A673 (cell line): ENCODE measurements around the gene TMEM61. TPM values are rescaled to one million over a fixed set of nuclear protein-coding genes. Genes with fewer than 3 reads are reported as not detected.

Source experiments
- BruUV-seq: library from RNA; stranded (reverse); fragments of 400-500 nt; replicated peaks from 2 replicates; lab custom pipeline; 2021; lab: Mats Ljungman, UMichigan
- CTCF ChIA-PET: fragments of 300-600 bp; sonication (Branson Sonifier 250); formaldehyde crosslinking; loops from one replicate; lab custom pipeline; 2022; ENCODE audit warnings: antibody characterized with exemption; lab: Charles Lee
- POLR2A ChIA-PET: fragments of 300-600 bp; sonication (Branson Sonifier 250); formaldehyde crosslinking; loops from one replicate; lab custom pipeline; 2022; ENCODE audit warnings: antibody characterized with exemption; ENCODE audit not compliant: low non-redundant PET; lab: Charles Lee
- DNase-seq: peaks from one replicate; pipeline ENCODE4 v3.0.0-alpha.2; 2015; ENCODE audit warnings: low spot score
- H3K27ac ChIP-seq: fragments of 200-600 bp; sonication (generic); 2 replicates; pipeline ENCODE4 v1.5.1; 2016; ENCODE audit warnings: mixed run types, low read depth, mild to moderate bottlenecking, mixed read lengths, antibody characterized with exemption, low read length; ENCODE audit not compliant: poor library complexity, severe bottlenecking
- H3K27me3 ChIP-seq: fragments of 200-600 bp; sonication (generic); replicated peaks from 2 replicates; pipeline ENCODE4 v1.6.1; 2017; ENCODE audit warnings: mixed run types, low read depth, mild to moderate bottlenecking, mixed read lengths, antibody characterized with exemption, low read length; ENCODE audit not compliant: insufficient read depth, poor library complexity
- H3K36me3 ChIP-seq: fragments of 200-600 bp; sonication (generic); 2 replicates; pipeline ENCODE4 v1.6.1; 2016; ENCODE audit warnings: mixed run types, mild to moderate bottlenecking, mixed read lengths, antibody characterized with exemption, low read length; ENCODE audit not compliant: insufficient read depth, poor library complexity, severe bottlenecking
- H3K4me1 ChIP-seq: fragments of 200-600 bp; sonication (generic); 2 replicates; pipeline ENCODE4 v1.6.1; 2017; ENCODE audit warnings: mixed run types, mild to moderate bottlenecking, mixed read lengths, antibody characterized with exemption, low read length; ENCODE audit not compliant: insufficient read depth, poor library complexity, severe bottlenecking
- H3K4me3 ChIP-seq: fragments of 200-600 bp; sonication (generic); 2 replicates; pipeline ENCODE4 v1.5.1; 2016; ENCODE audit warnings: low read depth, mixed run types, mild to moderate bottlenecking, mixed read lengths, low read length; ENCODE audit not compliant: poor library complexity, severe bottlenecking
- H3K9me3 ChIP-seq: fragments of 200-600 bp; sonication (generic); 2 replicates; pipeline ENCODE4 v1.6.1; 2016; ENCODE audit warnings: mixed run types, low read depth, mild to moderate bottlenecking, mixed read lengths, antibody characterized with exemption, low read length; ENCODE audit not compliant: poor library complexity, severe bottlenecking
- EZH2 ChIP-seq: fragments of 200-600 bp; sonication (generic); IDR thresholded peaks from 2 replicates; pipeline ENCODE4 v1.6.1; 2017; ENCODE audit warnings: borderline replicate concordance, low read depth, mild to moderate bottlenecking, mixed read lengths, antibody characterized with exemption, low read length; ENCODE audit not compliant: poor library complexity, severe bottlenecking
- intact Hi-C: fragments of 100-400 bp; cut with micrococcal nuclease; formaldehyde crosslinking; loops from one replicate; pipeline ENCODE4 v1.10.0; 2022; ENCODE audit not compliant: unreplicated experiment
- total RNA-seq: library from RNA; stranded (reverse); gene quantifications from 2 replicates; pipeline ENCODE4 v1.2.3, GENCODE V29; 2021
- TF ChIP-seq, protein P1 (sequence below): fragments of 300-800, 200-600 bp; sonication (generic); conservative IDR thresholded peaks from 2 replicates; pipeline ENCODE4 v1.5.1; 2017; ENCODE audit warnings: low read depth, mild to moderate bottlenecking, antibody characterized with exemption, low read length, moderate library complexity, mixed read lengths

The TMEM61 gene
- total RNA-seq, 1 experiment from 2014 or later: not detected

DNA sequence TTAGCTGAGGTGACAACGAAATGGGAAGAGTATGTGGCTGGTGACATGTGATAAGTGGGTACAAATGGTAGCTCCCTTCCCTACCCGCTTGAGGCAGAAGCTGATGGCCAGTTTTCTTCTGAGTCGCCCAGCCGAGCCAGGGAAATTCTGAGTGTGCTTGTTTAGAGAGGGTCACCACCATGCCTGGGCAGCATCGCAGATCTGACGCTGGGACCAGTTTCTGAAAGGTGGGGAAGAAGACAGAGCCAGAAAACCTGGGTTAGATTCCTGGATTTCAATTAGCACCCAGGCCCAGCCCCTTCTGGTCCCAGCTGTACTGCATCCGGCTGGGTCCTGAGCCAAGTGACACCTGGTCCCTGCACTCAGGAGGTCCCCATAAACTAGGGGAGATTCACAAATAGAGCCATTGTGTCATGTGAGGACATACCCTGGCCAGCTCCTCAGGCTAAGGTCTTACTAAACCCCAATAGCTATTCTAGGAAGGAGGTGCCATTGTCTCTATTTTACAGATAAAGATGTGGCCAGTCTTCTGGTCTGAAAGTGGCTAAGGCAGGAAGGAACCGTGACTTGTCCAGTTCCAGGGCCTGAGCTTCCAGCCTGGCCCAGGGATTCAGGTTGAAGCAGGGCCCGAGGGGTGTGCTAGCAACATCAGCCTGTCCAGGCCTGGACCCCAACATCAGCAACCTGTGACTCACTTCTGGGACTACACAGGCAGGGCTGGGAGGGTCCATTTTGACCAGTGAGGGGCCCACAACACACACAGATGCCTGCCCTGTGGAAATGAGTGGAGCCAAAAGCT is 1.7 kb upstream of the TMEM61 start:
- Histone ChIP-seq H3K27me3 (peaks cover 6% of the 10 kb centered on the region), H3K9me3 (no peaks in the 10 kb centered on the region), H3K36me3 (no peaks in the 10 kb centered on the region), H3K4me1 (peaks cover 6% of the 10 kb centered on the region), H3K4me3 (no peak overlapping the region), H3K27ac (no peak overlapping the region)
- intact Hi-C loops: no loop called here
- ChIA-PET POLR2A (no interaction called here), CTCF (interaction anchor here (1.2 kb wide), 1 partner anchor 34 kb away, joined by 3 read pairs; no protein-coding TSS in a partner anchor)
- no peak for DNase-seq
- no TSS peak for BruUV-seq
- no peak for TF ChIP-seq EZH2
- TF ChIP-seq, protein P1, sequence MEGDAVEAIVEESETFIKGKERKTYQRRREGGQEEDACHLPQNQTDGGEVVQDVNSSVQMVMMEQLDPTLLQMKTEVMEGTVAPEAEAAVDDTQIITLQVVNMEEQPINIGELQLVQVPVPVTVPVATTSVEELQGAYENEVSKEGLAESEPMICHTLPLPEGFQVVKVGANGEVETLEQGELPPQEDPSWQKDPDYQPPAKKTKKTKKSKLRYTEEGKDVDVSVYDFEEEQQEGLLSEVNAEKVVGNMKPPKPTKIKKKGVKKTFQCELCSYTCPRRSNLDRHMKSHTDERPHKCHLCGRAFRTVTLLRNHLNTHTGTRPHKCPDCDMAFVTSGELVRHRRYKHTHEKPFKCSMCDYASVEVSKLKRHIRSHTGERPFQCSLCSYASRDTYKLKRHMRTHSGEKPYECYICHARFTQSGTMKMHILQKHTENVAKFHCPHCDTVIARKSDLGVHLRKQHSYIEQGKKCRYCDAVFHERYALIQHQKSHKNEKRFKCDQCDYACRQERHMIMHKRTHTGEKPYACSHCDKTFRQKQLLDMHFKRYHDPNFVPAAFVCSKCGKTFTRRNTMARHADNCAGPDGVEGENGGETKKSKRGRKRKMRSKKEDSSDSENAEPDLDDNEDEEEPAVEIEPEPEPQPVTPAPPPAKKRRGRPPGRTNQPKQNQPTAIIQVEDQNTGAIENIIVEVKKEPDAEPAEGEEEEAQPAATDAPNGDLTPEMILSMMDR: no peak

DNA sequence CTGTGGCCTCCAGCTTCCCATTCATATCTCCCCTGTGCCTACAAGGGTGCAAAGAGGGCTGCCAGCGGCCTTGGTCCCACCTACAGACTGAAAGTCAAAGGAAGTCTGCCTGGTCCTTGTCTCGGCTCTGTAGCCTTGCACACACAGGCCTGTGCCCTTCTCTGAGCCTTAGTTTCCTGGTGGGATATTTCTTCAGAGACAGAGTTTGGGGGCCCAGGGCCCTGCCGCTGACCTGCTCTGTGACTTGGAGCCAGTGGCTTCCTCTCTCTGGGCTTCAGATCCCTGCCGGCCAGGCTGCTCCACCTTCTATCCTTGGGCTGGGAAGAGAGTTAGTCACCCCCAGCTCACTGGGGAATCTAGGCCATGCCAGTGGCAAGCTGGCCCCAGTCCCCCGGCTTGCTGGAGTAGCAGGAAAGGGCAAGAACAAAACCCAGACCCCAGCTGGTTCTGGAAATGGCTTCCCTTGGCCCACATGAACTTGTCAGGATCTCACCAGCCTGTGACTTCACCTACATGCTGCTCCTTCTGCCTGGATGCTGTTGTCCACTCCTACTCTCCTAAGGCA is 1.0 kb upstream of the TMEM61 start:
- CTCF ChIA-PET: interaction anchor here (1.2 kb wide), 1 partner anchor 34 kb away, joined by 3 read pairs; no protein-coding TSS in a partner anchor
- H3K27me3 ChIP-seq: peaks cover 6% of the 10 kb centered on the region
- no TSS peak for BruUV-seq
- H3K36me3 ChIP-seq: no peaks in the 10 kb centered on the region
- no peak overlapping the region for H3K27ac ChIP-seq
- no peaks in the 10 kb centered on the region for H3K9me3 ChIP-seq
- intact Hi-C loops: no loop called here
- H3K4me1 ChIP-seq: peaks cover 6% of the 10 kb centered on the region
- TF ChIP-seq EZH2: no peak
- TF ChIP-seq, protein P1: no peak
- DNase-seq: no peak
- POLR2A ChIA-PET: no interaction called here
- H3K4me3 ChIP-seq: no peak overlapping the region

- intact Hi-C loops: no loop called here
- ChIA-PET CTCF (no interaction called here), POLR2A (no interaction called here)
- Histone ChIP-seq H3K27ac (no peak overlapping the region), H3K4me3 (no peak overlapping the region), H3K4me1 (peaks cover 6% of the 10 kb centered on the region), H3K9me3 (no peaks in the 10 kb centered on the region), H3K36me3 (no peaks in the 10 kb centered on the region), H3K27me3 (peaks cover 6% of the 10 kb centered on the region)
- TF ChIP-seq EZH2: no peak
- TF ChIP-seq, protein P1: no peak
- no TSS peak for BruUV-seq
- no peak for DNase-seq
Measured at GRCh38 chr1:54980046-54980527, 341 bp upstream of the TMEM61 start.
